LNCAP (cell line): Measurements from ENCODE around the gene TP53BP2.

ENCODE experiments used
- TF ChIP-seq, protein P1 (sequence below): fragments of 450-650 bp; IDR thresholded peaks from 2 replicates; pipeline ENCODE4 v1.5.1; 2017; ENCODE audit warnings: mild to moderate bottlenecking

TP53BP2 gene

DNA sequence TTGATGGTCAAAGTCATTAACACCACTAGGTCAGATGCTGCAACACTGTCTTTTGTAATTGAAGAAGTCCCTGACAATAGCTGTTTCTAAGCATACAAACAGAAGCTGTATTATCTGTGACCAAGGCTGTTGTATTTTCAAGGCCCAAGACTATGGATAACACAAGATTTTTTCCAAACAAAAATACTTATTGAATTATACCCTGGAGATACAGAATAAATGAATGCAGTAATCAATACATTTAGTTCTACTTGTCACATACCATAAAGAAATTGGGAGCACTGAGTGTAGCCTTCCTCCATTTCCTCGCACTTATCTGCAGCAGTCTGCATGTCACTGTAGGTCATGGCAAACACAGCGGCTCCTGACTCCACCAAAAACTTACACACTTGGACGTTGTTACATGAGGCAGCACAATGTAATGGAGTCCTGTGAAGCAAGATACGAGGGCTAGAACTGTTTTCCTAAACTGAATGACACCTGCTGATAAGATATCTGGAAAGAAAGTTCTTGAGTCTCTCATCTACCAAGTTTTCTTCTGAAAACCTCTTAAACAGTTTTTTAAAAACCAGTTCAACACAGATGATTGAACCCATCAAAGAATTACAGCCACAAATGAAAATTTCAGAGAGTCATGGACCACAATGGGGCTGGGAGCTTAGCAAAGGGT, 56.9 kb downstream of the TP53BP2 start:
- TF ChIP-seq, protein P1, sequence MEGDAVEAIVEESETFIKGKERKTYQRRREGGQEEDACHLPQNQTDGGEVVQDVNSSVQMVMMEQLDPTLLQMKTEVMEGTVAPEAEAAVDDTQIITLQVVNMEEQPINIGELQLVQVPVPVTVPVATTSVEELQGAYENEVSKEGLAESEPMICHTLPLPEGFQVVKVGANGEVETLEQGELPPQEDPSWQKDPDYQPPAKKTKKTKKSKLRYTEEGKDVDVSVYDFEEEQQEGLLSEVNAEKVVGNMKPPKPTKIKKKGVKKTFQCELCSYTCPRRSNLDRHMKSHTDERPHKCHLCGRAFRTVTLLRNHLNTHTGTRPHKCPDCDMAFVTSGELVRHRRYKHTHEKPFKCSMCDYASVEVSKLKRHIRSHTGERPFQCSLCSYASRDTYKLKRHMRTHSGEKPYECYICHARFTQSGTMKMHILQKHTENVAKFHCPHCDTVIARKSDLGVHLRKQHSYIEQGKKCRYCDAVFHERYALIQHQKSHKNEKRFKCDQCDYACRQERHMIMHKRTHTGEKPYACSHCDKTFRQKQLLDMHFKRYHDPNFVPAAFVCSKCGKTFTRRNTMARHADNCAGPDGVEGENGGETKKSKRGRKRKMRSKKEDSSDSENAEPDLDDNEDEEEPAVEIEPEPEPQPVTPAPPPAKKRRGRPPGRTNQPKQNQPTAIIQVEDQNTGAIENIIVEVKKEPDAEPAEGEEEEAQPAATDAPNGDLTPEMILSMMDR, result no peak

DNA sequence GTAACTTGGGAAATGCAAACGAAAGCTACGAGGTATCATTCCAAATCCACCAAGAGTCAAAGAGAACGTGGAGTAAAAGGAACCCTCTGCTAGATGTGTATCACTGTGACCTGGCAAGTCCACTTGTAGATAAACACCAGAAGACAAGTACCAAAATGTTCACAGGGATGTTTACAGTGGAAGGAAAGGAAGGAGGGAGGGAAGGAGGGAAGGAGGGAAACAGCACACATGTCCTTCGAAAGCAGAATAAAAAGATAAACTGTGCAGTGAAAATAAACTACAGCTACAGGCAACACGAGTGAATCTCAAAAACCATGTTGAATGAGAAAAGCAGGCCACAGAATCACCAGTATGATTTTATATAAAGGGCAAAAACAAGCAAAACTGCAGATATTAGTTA, 59.9 kb downstream of the TP53BP2 start:
- TF ChIP-seq, protein P1, result no peak

DNA sequence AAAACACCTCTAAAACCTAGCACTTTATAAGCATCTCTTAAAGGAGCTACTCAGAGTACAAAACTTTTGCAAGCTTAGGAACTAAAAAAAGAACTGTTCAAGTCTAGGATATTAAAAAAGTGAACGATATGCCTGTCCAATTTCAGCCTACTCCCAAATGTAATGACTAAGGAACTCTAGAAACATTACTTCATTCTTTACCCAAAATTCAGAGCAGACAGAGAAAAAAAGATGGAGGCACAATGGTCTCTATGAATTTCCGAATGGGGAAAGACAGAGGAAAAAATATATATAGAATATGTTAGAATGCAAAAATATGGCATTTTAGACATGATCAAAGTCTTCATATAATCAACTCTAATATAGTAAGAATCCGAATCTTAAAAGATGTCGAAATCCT, 61.2 kb downstream of the TP53BP2 start:
- TF ChIP-seq, protein P1, result no peak

DNA sequence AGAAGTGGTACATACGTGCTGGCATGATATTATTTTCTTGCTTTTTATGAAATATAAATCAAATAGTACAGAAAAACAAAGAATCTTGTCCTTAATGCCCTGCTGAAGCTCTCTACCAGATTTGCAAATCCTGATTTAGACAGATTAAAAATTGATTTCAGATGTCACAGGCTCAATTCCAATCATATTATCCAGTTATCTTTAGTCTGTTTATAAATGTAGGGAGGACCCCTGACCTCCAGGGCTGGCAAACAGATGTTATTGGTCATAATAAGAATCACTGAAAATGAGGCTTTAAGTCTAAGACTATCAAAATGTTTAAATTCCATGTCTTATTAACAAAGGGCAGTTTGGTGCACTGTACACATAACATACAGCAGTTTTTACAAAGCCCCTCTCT, 62.1 kb downstream of the TP53BP2 start:
- TF ChIP-seq, protein P1, result no peak

DNA sequence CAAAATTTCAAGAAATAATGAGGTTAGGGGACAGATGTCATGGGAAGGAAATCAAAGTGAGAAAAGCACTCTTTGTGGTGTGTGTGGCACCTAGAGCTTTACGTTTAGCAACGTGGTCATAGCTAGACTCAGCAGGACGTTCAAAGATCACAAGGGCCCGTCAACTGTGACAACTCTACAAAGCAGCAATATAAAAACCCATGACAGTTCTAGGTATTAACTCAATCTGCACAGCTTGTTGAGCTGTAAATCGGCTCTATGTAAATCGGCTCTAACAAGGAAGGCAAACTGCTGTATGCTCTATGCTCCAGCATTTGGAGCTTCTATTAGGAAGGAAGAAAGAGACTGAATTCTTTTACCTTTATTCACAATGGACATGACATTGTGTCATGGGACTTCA, 64.8 kb downstream of the TP53BP2 start:
- TF ChIP-seq, protein P1, result no peak

DNA sequence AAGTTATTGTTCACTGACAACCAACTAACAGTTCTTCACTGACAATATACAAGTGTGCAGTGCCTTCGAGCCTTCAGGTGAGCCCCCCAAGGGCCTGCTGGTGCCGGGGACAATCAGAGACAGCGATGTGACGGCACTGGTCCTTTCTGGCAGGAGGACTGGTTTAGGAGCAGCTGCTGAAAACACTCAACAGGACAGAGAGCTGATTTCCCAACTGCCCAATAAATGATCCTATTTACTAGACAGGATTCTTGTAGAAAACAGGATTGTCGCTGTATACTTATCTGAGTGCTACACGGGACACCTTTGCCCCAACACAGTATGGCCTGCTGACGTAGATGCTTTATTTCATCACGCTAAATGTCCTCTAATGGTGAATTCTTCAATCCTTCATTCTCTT, 65.4 kb downstream of the TP53BP2 start:
- TF ChIP-seq, protein P1, result no peak

DNA sequence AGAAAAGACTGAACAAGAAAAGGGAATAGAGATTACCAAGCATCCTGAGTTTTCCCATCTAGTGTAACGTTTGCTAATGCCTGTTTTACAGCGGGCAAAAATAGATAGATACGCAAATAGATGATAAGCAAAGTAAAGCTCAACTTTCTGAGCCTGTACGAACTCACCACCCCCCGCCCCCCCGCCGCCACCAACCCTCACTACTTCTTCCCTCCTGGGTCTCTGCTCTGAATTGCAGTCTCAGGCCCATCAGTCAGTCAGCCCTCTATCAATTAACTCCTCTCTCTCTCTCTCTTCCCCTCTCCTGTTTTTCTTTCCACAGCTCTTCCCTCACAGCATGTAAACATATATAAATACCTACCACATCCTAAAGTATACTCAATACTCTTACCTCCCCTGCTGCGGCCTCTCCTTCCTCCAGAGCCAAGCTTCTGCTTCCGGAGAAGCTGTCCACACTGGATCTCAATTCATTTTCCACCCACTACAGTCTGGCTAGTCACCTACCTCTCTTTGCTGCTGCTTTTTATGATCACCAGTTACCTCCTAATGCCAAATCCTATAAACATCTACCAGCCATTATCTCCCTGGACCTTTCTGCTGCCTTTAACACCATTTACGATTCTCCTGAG, 68.8 kb downstream of the TP53BP2 start:
- TF ChIP-seq, protein P1, result no peak
